Keratinocyte (primary cell): ENCODE results near the gene SERPIND1. TPM values are rescaled to one million over a fixed set of nuclear protein-coding genes. Genes with fewer than 3 reads are reported as not detected.

Experiments used
- DNase-seq: peaks from one replicate; pipeline ENCODE4 v3.0.0-alpha.2; 2011; ENCODE audit warnings: low read depth, missing footprints, low spot score
- FAIRE-seq: peaks from 2 replicates; lab custom pipeline; 2011; peaks lifted over from hg19 to GRCh38; lab: Jason Lieb, UNC
- H2AFZ ChIP-seq: 2 replicates; pipeline ENCODE4 v1.6.0; 2012; ENCODE audit warnings: low read length, control low read depth, inconsistent platforms; ENCODE audit not compliant: control insufficient read depth
- H3K27ac ChIP-seq: 2 replicates; pipeline ENCODE4 v1.5.1; 2011; ENCODE audit warnings: low read length; ENCODE audit not compliant: control insufficient read depth, insufficient read depth
- H3K27me3 ChIP-seq: 3 replicates; pipeline ENCODE4 v1.6.0; 2011; ENCODE audit warnings: low read length; ENCODE audit not compliant: control insufficient read depth, insufficient read depth; ENCODE audit errors: extremely low read depth
- H3K36me3 ChIP-seq, 2 experiments: 2 replicates in 1 of 2; 3 replicates in 1 of 2; pipeline ENCODE4 v1.5.1; 2011; ENCODE audit warnings: low read length in 2 of 2, mild to moderate bottlenecking in 1 of 2; ENCODE audit not compliant: control insufficient read depth in 2 of 2, insufficient read depth in 2 of 2; ENCODE audit errors: extremely low read depth in 1 of 2
- H3K4me1 ChIP-seq: 3 replicates; pipeline ENCODE4 v1.5.1; 2011; ENCODE audit warnings: low read length; ENCODE audit not compliant: control insufficient read depth, insufficient read depth; ENCODE audit errors: extremely low read depth
- H3K4me2 ChIP-seq: 3 replicates; pipeline ENCODE4 v1.6.0; 2011; ENCODE audit warnings: low read depth, low read length; ENCODE audit not compliant: control insufficient read depth, insufficient read depth; ENCODE audit errors: extremely low read depth
- H3K4me3 ChIP-seq, 3 experiments: fragments of 200-600 bp in 1 of 3; sonication (generic) in 1 of 3; 2 replicates in 2 of 3; 3 replicates in 1 of 3; pipeline ENCODE4 v1.5.1; 2011 to 2016; ENCODE audit warnings: low read length in 3 of 3, mild to moderate bottlenecking in 3 of 3, control low read depth in 2 of 3, inconsistent platforms in 1 of 3, low read depth in 1 of 3, mixed read lengths in 1 of 3, mixed run types in 1 of 3, moderate library complexity in 1 of 3; ENCODE audit not compliant: control insufficient read depth in 2 of 3, insufficient read depth in 2 of 3; ENCODE audit errors: extremely low read depth in 1 of 3
- H3K79me2 ChIP-seq: 2 replicates; pipeline ENCODE4 v1.6.0; 2012; ENCODE audit warnings: low read length; ENCODE audit not compliant: control insufficient read depth, insufficient read depth
- H3K9ac ChIP-seq: 3 replicates; pipeline ENCODE4 v1.6.0; 2011; ENCODE audit warnings: low read length; ENCODE audit not compliant: control insufficient read depth, insufficient read depth; ENCODE audit errors: extremely low read depth
- H3K9me1 ChIP-seq: 3 replicates; pipeline ENCODE4 v1.6.0; 2011; ENCODE audit warnings: low read length; ENCODE audit not compliant: control insufficient read depth, insufficient read depth; ENCODE audit errors: extremely low read depth
- H3K9me3 ChIP-seq: 2 replicates; pipeline ENCODE4 v1.5.1; 2012; ENCODE audit warnings: low read depth, low read length; ENCODE audit not compliant: control insufficient read depth
- H4K20me1 ChIP-seq: 3 replicates; pipeline ENCODE4 v1.6.0; 2011; ENCODE audit warnings: low read length; ENCODE audit not compliant: control insufficient read depth, insufficient read depth; ENCODE audit errors: extremely low read depth
- CTCF ChIP-seq, 3 experiments: IDR thresholded peaks in 1 of 3; conservative IDR thresholded peaks in 1 of 3; optimal IDR thresholded peaks in 1 of 3; 2 replicates in 2 of 3; 3 replicates in 1 of 3; pipeline versions ENCODE3 to v1.5.1; 2011; ENCODE audit warnings: low read length in 3 of 3, mild to moderate bottlenecking in 3 of 3, moderate library complexity in 2 of 3, control low read depth in 1 of 3, inconsistent platforms in 1 of 3; ENCODE audit not compliant: insufficient read depth in 2 of 3; ENCODE audit errors: extremely low read depth in 1 of 3
- EZH2 ChIP-seq: IDR thresholded peaks from one replicate; pipeline ENCODE4 v1.6.1; 2012; ENCODE audit warnings: inconsistent platforms, mild to moderate bottlenecking, low read length, moderate library complexity
- dilution Hi-C: fragments of 300-500 bp; cut with MboI; formaldehyde crosslinking; loops from one replicate; pipeline ENCODE4 v1.7.0; 2020; ENCODE audit warnings: low sequenced_read_pairs; ENCODE audit not compliant: extremely low pct_ligation_motif_present
- polyA plus RNA-seq, 5 experiments: library from polyadenylated mRNA; depleted of rRNA in 3 of 5; stranded (reverse) in 3 of 5; stranded (forward) in 1 of 5; unstranded in 1 of 5; fragments of >200 nt; gene quantifications; 1 replicate in 1 of 5; 2 replicates in 3 of 5; 3 replicates in 1 of 5; pipeline versions ENCODE4 v1.2.1 to v1.2.3, GENCODE V29; 2011 to 2012; ENCODE audit warnings: missing spikeins in 2 of 5, low read depth in 1 of 5, low replicate concordance in 1 of 5

The SERPIND1 gene
- polyA plus RNA-seq, 1 donor (not counting 4 experiments of a cell fraction or from before 2014, with no cell fraction given) = not detected

- dilution Hi-C loops = no loop called here
- Histone ChIP-seq H3K4me3 (no peak overlapping the region), H4K20me1 (no peaks in the 10 kb centered on the region), H2AFZ (no peak overlapping the region), H3K27ac (no peak overlapping the region), H3K9ac (no peak overlapping the region), H3K9me1 (no peaks in the 10 kb centered on the region), H3K9me3 (no peaks in the 10 kb centered on the region), H3K27me3 (no peaks in the 10 kb centered on the region), H3K4me2 (no peak overlapping the region), H3K4me1 (no peaks in the 10 kb centered on the region), H3K79me2 (no peaks in the 10 kb centered on the region), H3K36me3 (peaks cover 15 to 35% of the 10 kb centered on the region in 2 experiments)
- TF ChIP-seq EZH2 (no peak), CTCF (optimal IDR thresholded peaks at IDR 0.05 in 1 of 3, IDR thresholded peaks at IDR 0.05 in 1 of 3, conservative IDR thresholded peaks at IDR 0.05 in 1 of 3; ENCODE audit: extremely low read depth in 1 of 3, insufficient read depth in 2 of 3, low read length in 3 of 3) (no peak)
- DNase-seq = no peak
- no peak for FAIRE-seq
Measured at GRCh38 chr22:20799449-20799848, 25.5 kb downstream of the SERPIND1 start.

- no peaks in the 10 kb centered on the region for H3K79me2 ChIP-seq
- no peak for FAIRE-seq
- H3K9me1 ChIP-seq = no peaks in the 10 kb centered on the region
- dilution Hi-C loops = no loop called here
- H3K9ac ChIP-seq = no peak overlapping the region
- H3K27me3 ChIP-seq = no peaks in the 10 kb centered on the region
- no peak overlapping the region for H2AFZ ChIP-seq
- TF ChIP-seq CTCF (optimal IDR thresholded peaks at IDR 0.05 in 1 of 3, IDR thresholded peaks at IDR 0.05 in 1 of 3, conservative IDR thresholded peaks at IDR 0.05 in 1 of 3; ENCODE audit: extremely low read depth in 1 of 3, insufficient read depth in 2 of 3, low read length in 3 of 3) (no peak), EZH2 (no peak)
- no peak overlapping the region for H3K4me3 ChIP-seq
- H3K9me3 ChIP-seq = no peaks in the 10 kb centered on the region
- peaks cover 8% of the 10 kb centered on the region for H3K4me1 ChIP-seq
- no peak overlapping the region for H3K4me2 ChIP-seq
- no peaks in the 10 kb centered on the region for H4K20me1 ChIP-seq
- peaks cover 16 to 24% of the 10 kb centered on the region in 2 experiments for H3K36me3 ChIP-seq
- DNase-seq = no peak
- no peak overlapping the region for H3K27ac ChIP-seq
Measured at GRCh38 chr22:20802452-20802851, 28.5 kb downstream of the SERPIND1 start.
